ENCODE data around the gene UNC13A. TPM values are rescaled to one million over a fixed set of nuclear protein-coding genes. Genes with fewer than 3 reads are reported as not detected.

The UNC13A gene
- total RNA-seq, 1 donor from 2014 or later = not detected

GRCh38 chr19:17721111-17721628, 33.0 kb upstream of the UNC13A start:
- H3K9me3 Mint-ChIP-seq = no peaks in the 10 kb centered on the region

DNA sequence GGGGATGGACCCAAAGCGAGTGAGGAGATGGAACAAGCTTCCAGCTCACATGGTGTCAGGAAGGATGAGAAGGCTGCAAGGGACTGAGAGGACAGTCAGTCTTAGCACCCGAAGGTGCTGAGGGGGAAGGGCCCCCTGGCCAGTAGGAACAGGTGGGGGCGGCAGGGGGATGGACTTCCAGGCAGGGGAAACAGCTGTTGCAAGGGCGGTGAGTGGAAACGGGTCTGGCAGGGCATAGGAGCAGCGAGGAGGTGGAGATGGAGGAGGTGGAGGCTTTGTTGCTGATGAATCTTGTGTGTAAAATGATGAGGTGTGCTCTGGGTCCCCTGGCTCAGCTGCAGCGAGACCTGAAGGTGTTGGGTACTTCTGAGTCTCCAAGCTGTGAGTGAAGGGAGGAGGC, 32.3 kb upstream of the UNC13A start:
- DNase-seq (ENCODE audit: low spot score) = no peak
- intact Hi-C loops (cut with micrococcal nuclease) = no loop called here

More at GRCh38 chr19:17721111-17721628, 33.0 kb upstream of the UNC13A start:
- Mint-ChIP-seq H3K4me3 (peak overlapping the region; percentile 91), H3K4me1 (ENCODE audit: low read depth) (peaks cover 43% of the 10 kb centered on the region), H3K27me3 (ENCODE audit: insufficient read depth) (no peaks in the 10 kb centered on the region), H3K36me3 (ENCODE audit: low read depth) (peaks cover 15% of the 10 kb centered on the region), H3K27ac (peak overlapping the region; percentile 10)
- no peak for DNase-seq (ENCODE audit: low spot score)
- intact Hi-C loops (cut with micrococcal nuclease) = no loop called here

GRCh38 chr19:17719730-17720400, 31.7 kb upstream of the UNC13A start:
- peak overlapping the region; percentile 91 for H3K4me3 Mint-ChIP-seq
- peaks cover 12% of the 10 kb centered on the region for H3K36me3 Mint-ChIP-seq (ENCODE audit: low read depth)
- peaks cover 2% of the 10 kb centered on the region for H3K27me3 Mint-ChIP-seq (ENCODE audit: insufficient read depth)
- H3K4me1 Mint-ChIP-seq (ENCODE audit: low read depth) = peaks cover 43% of the 10 kb centered on the region
- peak overlapping the region; percentile 61 for H3K27ac Mint-ChIP-seq
- intact Hi-C loops (cut with micrococcal nuclease) = loop anchor here (1.0 to 2.0 kb wide), 4 partner anchors 27 to 139 kb away; partner anchors contain the start of genes FCHO1 and RPL18A
- H3K9me3 Mint-ChIP-seq = no peaks in the 10 kb centered on the region
- DNase-seq (ENCODE audit: low spot score) = peak; percentile 14

More for the DNA sequence above, 32.3 kb upstream of the UNC13A start:
- Mint-ChIP-seq H3K4me3 (peak overlapping the region; percentile 91), H3K4me1 (ENCODE audit: low read depth) (peaks cover 43% of the 10 kb centered on the region), H3K36me3 (ENCODE audit: low read depth) (peaks cover 15% of the 10 kb centered on the region), H3K27me3 (ENCODE audit: insufficient read depth) (peaks cover 2% of the 10 kb centered on the region), H3K9me3 (no peaks in the 10 kb centered on the region), H3K27ac (peak overlapping the region; percentile 61)

DNA sequence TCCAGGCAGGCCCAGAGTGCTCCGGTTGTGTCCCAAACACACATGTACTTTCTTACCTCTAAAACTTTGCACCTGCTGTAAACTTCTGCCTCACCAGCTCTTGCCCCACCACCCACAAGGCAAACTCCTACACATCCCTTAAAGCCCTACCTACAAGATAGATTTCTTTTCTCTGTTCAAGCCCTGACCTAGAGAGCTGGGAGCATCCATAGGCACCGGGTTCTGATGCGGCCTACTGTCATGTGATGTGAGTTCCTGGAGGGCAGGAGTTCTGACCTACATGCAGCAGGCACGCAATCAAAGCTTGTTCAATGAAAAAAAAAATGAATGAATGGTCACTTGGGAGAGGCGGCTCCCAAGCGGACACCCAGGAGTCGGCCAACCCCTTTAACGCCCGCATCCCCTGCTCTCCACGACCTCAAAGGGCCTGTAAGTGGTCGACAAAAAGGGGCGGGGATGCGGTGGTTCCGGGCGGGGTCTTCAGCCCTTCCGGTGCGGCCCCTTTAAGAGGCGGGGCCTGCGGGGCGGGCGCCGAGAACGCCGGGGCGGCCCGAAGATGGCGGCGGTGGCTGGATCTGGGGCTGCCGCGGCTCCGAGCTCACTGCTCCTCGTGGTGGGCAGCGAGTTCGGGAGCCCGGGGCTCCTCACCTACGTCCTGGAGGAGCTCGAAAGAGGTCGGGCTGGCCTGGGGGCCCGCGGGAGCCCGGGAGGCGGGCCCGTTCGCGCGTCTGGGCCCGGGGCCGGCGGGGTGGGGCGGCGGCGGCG, 31.0 kb upstream of the UNC13A start, which contains the start of gene MAP1S:
Gene MAP1S, plus strand, starts transcription at position 534 of the 765 bp plus-strand sequence. Its CDS starts 23 bp downstream, at position 557.
- peak; percentile 66 for DNase-seq (ENCODE audit: low spot score)
- H3K36me3 Mint-ChIP-seq (ENCODE audit: low read depth) = peaks cover 7% of the 10 kb centered on the region
- peaks cover 43% of the 10 kb centered on the region for H3K4me1 Mint-ChIP-seq (ENCODE audit: low read depth)
- intact Hi-C loops (cut with micrococcal nuclease) = loop anchor here (1.0 to 2.0 kb wide), 5 partner anchors 28 to 164 kb away; partner anchors contain the start of genes COLGALT1, FCHO1 and RPL18A
- H3K27ac Mint-ChIP-seq = peak within 1 kb of the TSS; percentile 89
- H3K4me3 Mint-ChIP-seq = peak within 1 kb of the TSS; percentile 91
- H3K9me3 Mint-ChIP-seq = no peaks in the 10 kb centered on the region
- H3K27me3 Mint-ChIP-seq (ENCODE audit: insufficient read depth) = peaks cover 2% of the 10 kb centered on the region

GRCh38 chr19:17718550-17718946, 30.4 kb upstream of the UNC13A start:
- DNase-seq (ENCODE audit: low spot score) = no peak
- Mint-ChIP-seq H3K9me3 (no peaks in the 10 kb centered on the region), H3K27ac (peak overlapping the region; percentile 89), H3K4me1 (ENCODE audit: low read depth) (peaks cover 43% of the 10 kb centered on the region), H3K4me3 (peak overlapping the region; percentile 87), H3K36me3 (ENCODE audit: low read depth) (peaks cover 7% of the 10 kb centered on the region), H3K27me3 (ENCODE audit: insufficient read depth) (peaks cover 2% of the 10 kb centered on the region)
- intact Hi-C loops (cut with micrococcal nuclease) = loop anchor here (1.0 to 2.0 kb wide), 2 partner anchors 66 to 163 kb away; partner anchors contain the start of gene COLGALT1

GRCh38 chr19:17716309-17716929, 28.3 kb upstream of the UNC13A start:
- peaks cover 2% of the 10 kb centered on the region for H3K27me3 Mint-ChIP-seq (ENCODE audit: insufficient read depth)
- peaks cover 32% of the 10 kb centered on the region for H3K4me1 Mint-ChIP-seq (ENCODE audit: low read depth)
- H3K27ac Mint-ChIP-seq = no peak overlapping the region
- peaks cover 7% of the 10 kb centered on the region for H3K36me3 Mint-ChIP-seq (ENCODE audit: low read depth)
- H3K4me3 Mint-ChIP-seq = no peak overlapping the region
- H3K9me3 Mint-ChIP-seq = no peaks in the 10 kb centered on the region
- no peak for DNase-seq (ENCODE audit: low spot score)
- intact Hi-C loops (cut with micrococcal nuclease) = no loop called here

DNA sequence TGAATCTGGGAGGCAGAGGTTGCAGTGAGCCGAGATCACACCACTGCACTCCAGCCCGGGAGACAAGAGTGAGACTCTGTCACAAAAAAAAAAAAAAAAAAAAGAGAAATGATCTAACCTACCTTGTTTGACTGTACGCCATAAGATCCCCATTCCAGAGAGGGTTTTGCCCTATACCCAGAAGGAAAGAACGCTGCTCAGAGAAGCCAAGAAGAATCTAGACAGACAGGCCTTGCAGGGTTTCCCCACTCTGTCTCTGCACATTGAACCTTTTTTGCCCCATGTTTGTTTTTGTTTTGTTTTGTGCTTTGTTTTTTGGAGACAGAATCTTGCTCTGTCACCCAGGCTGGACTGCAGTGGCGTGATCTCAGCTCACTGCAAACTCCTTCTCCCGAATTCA, 23.7 kb upstream of the UNC13A start:
- peaks cover 2% of the 10 kb centered on the region for H3K27me3 Mint-ChIP-seq (ENCODE audit: insufficient read depth)
- intact Hi-C loops (cut with micrococcal nuclease) = no loop called here
- H3K4me3 Mint-ChIP-seq = no peak overlapping the region
- no peaks in the 10 kb centered on the region for H3K9me3 Mint-ChIP-seq
- H3K27ac Mint-ChIP-seq = no peak overlapping the region
- no peaks in the 10 kb centered on the region for H3K4me1 Mint-ChIP-seq (ENCODE audit: low read depth)
- no peak for DNase-seq (ENCODE audit: low spot score)
- H3K36me3 Mint-ChIP-seq (ENCODE audit: low read depth) = no peaks in the 10 kb centered on the region

DNA sequence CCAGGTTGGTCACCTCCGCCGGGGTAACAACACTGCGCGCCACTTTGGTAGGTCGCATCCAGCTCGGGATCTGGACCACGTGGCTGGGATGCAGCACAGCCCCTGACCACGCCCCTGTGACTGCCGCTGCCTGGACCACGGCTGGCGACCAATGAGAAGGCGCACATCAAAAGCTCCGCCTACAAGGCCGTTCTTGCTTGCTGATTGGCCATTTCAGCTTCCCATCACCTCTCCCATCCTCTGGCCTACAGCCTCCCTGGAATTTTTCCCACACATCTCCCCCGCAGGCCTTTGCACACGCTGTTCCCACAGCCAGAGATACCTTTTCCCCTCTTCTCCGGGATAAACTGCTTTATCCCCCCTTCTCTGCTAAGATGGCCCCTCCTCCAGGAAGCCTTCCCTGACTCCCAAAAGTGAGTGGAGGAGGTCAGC, 18.6 kb upstream of the UNC13A start:
- Mint-ChIP-seq H3K36me3 (ENCODE audit: low read depth) (no peaks in the 10 kb centered on the region), H3K27me3 (ENCODE audit: insufficient read depth) (no peaks in the 10 kb centered on the region), H3K4me3 (no peak overlapping the region), H3K9me3 (no peaks in the 10 kb centered on the region), H3K4me1 (ENCODE audit: low read depth) (no peaks in the 10 kb centered on the region), H3K27ac (no peak overlapping the region)
- intact Hi-C loops (cut with micrococcal nuclease) = no loop called here
- no peak for DNase-seq (ENCODE audit: low spot score)

- intact Hi-C loops (cut with micrococcal nuclease) = loop anchor here (1.0 to 2.0 kb wide), 4 partner anchors 62 to 151 kb away; no protein-coding TSS in a partner anchor
- DNase-seq (ENCODE audit: low spot score) = peak; percentile 50
- Mint-ChIP-seq H3K9me3 (no peaks in the 10 kb centered on the region), H3K27ac (no peak overlapping the region), H3K4me3 (no peak overlapping the region), H3K27me3 (ENCODE audit: insufficient read depth) (peaks cover 2% of the 10 kb centered on the region), H3K36me3 (ENCODE audit: low read depth) (no peaks in the 10 kb centered on the region), H3K4me1 (ENCODE audit: low read depth) (no peaks in the 10 kb centered on the region)
Observed at GRCh38 chr19:17703824-17704463, 15.8 kb upstream of the UNC13A start.

GRCh38 chr19:17695198-17695597, 7.0 kb upstream of the UNC13A start:
- intact Hi-C loops (cut with micrococcal nuclease) = no loop called here
- Mint-ChIP-seq H3K4me3 (no peak overlapping the region), H3K36me3 (ENCODE audit: low read depth) (no peaks in the 10 kb centered on the region), H3K9me3 (no peaks in the 10 kb centered on the region), H3K27me3 (ENCODE audit: insufficient read depth) (peaks cover 23% of the 10 kb centered on the region), H3K4me1 (ENCODE audit: low read depth) (no peaks in the 10 kb centered on the region), H3K27ac (no peak overlapping the region)
- no peak for DNase-seq (ENCODE audit: low spot score)

DNA sequence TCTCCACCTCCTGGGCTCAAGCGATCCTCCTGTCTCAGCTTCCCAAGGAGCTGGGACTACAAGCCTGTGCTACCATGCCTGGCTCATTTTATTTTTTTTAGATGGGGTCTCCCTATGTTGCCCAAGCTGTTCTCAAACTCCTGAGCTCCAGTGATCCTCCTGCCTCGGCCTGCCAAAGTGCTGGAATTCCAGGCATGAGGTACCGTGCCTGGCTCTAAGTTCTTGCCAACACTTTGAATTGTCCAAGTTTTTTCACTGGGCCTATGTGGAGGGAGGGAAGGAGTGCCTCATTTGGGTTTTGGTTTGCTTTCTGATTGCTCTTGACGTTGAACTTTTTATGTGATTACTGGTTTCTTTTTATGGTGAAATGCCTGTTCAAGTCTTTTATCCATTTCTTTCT, 4.4 kb upstream of the UNC13A start:
- Mint-ChIP-seq H3K27ac (no peak overlapping the region), H3K4me3 (no peak overlapping the region), H3K36me3 (ENCODE audit: low read depth) (peaks cover 1% of the 10 kb centered on the region), H3K27me3 (ENCODE audit: insufficient read depth) (peaks cover 36% of the 10 kb centered on the region), H3K4me1 (ENCODE audit: low read depth) (peaks cover 5% of the 10 kb centered on the region), H3K9me3 (no peaks in the 10 kb centered on the region)
- DNase-seq (ENCODE audit: low spot score) = no peak
- intact Hi-C loops (cut with micrococcal nuclease) = no loop called here

Measured in activated T-helper 1 cell treated with anti-CD3 and anti-CD28 coated beads, Interleukin-12 subunit alpha, Interleukin-12 subunit beta, Interleukin-2, Interleukin-4 antibody, amounts not matched to agents 30 ng/mL and 10 ng/mL and 1 ng/mL, durations not matched to agents 14 hours and 24 hours and 36 hours (primary cell).